Heart right ventricle (tissue), 16 donors: ENCODE measurements around the gene DPF3. TPM values are rescaled to one million over a fixed set of nuclear protein-coding genes. Genes with fewer than 3 reads are reported as not detected.

Source experiments
- ATAC-seq, 8 donors: fragments of 200-7000 bp; cut with Tn5 transposase; one replicate each; pipeline ENCODE4 v1.9.1; 2020; ENCODE audit warnings: mild to moderate bottlenecking in 8 of 8, moderate library complexity in 8 of 8, moderate number of reproducible peaks in 1 of 8
- DNase-seq, 2 donors: peaks; one replicate each; pipeline ENCODE4 v3.0.0-alpha.2; 2020
- H3K27ac ChIP-seq, 10 donors: fragments of 200-600 bp; sonication (generic) in 2 of 10; one replicate each; pipeline versions ENCODE4 v1.5.0 to v1.8.0; 2020 to 2022; ENCODE audit warnings: mild to moderate bottlenecking in 3 of 10
- H3K27me3 ChIP-seq, 7 donors: fragments of 200-600 bp; one replicate each; pipeline ENCODE4 v1.8.0; 2021 to 2022; ENCODE audit warnings: mild to moderate bottlenecking in 2 of 7
- H3K36me3 ChIP-seq, 9 donors: fragments of 200-600 bp; sonication (generic) in 1 of 9; one replicate each; pipeline versions ENCODE4 v1.5.0 to v1.8.0; 2020 to 2022; ENCODE audit warnings: mild to moderate bottlenecking in 2 of 9
- H3K4me1 ChIP-seq, 9 donors: fragments of 200-600 bp; sonication (generic) in 1 of 9; one replicate each; pipeline versions ENCODE4 v1.5.0 to v1.8.0; 2020 to 2022; ENCODE audit warnings: mild to moderate bottlenecking in 4 of 9
- H3K4me3 ChIP-seq, 10 donors: fragments of 200-600 bp; sonication (generic) in 2 of 10; one replicate each; pipeline versions ENCODE4 v1.5.0 to v1.8.0; 2020 to 2022; ENCODE audit warnings: mild to moderate bottlenecking in 7 of 10, moderate library complexity in 2 of 10
- H3K9me3 ChIP-seq, 11 donors: fragments of 200-600 bp in 10 of 11; sonication (generic) in 2 of 11; one replicate each; pipeline versions ENCODE4 v1.5.0 to v1.8.0; 2013 to 2022; ENCODE audit warnings: mild to moderate bottlenecking in 2 of 11, control low read depth in 1 of 11, moderate library complexity in 1 of 11
- CTCF ChIP-seq, 9 donors: fragments of 200-600 bp; sonication (generic) in 2 of 9; IDR thresholded peaks; one replicate each; pipeline versions ENCODE4 v1.5.0 to v1.8.0; 2021 to 2022; ENCODE audit warnings: antibody characterized with exemption in 9 of 9, mild to moderate bottlenecking in 5 of 9, moderate library complexity in 1 of 9
- whole genome bisulfite sequencing, 2 donors: extraction: QIAGEN DNeasy Blood & Tissue Kit; methylation state at CpG; one replicate each; pipeline ENCODE4 v1.1.7; 2013; ENCODE audit warnings: inconsistent platforms in 1 of 2; 5-methylcytosine and 5-hydroxymethylcytosine counted together
- intact Hi-C, 10 donors: fragments of 100-400 bp; cut with DNase I; formaldehyde crosslinking; loops; one replicate each; pipeline versions ENCODE4 v1.11.1 to v1.14.2; 2022
- polyA plus RNA-seq, 2 donors: library from polyadenylated mRNA; stranded (reverse); fragments of 200-250 nt; gene quantifications; one replicate each; pipeline ENCODE4 v1.2.3, GENCODE V29; 2013
- total RNA-seq, 10 donors: library from RNA; stranded (reverse); fragmentation: NEBNext Ultra II Directional in 3 of 10; extraction: Animal tissue kit (Norgen Biotek cat#: 25700) in 3 of 10; gene quantifications; one replicate each; pipeline versions ENCODE4 v1.2.1 to v1.2.4, GENCODE V29; 2021 to 2023
- donor health status: Arrhythmogenic right ventricular cardiomyopathy.
- donor health status: ischemic (EF 13 %, LVEDD 7.1; RV severe dilation, severe dysfunction).
- donor health status: healthy with polysubstance abuse.
- donor health status: DM: no; HTN: yes; CAD: no.
- donor health status: DM: no; HTN: no; CAD: no.
- donor health status: ischemic (EF 25% LVEDD 6.9; RV normal size, moderate dysfunction).
- donor health status: ischemic (EF 25% LVEDD 5.7; RV mildly dilated, moderate dysfunction).
- donor health status: healthy.
- donor health status: DM: yes; HTN: yes; CAD: no.
- donor health status: Ischemic cardiomyopathy.
- donor health status: ischemic (EF 35%, LVEDD 5.7; RV mildly dilated, moderate dysfunction).
- donor health status: nonischemic (EF 11% LVEDD 7.7; RV severe dilation, severe dysfunction).
- donor health status: DM: yes; HTN: yes; CAD: no.
- donor health status: PGD.
- donor health status: ischemic (EF 29% LVEDD 5.4; RV normal size, mild dysfunction).
- donor health status: nonischemic (EF 23%, LVEDD 6.1; RV moderate dilation, normal function).

DPF3 gene
- total and polyA plus RNA-seq, 12 donors = 3.8 to 52.3 (median 35.6) TPM

GRCh38 chr14:72590577-72590976 is 303.3 kb downstream of the DPF3 start:
- no peak for TF ChIP-seq CTCF (IDR thresholded peaks at IDR 0.05)
- Histone ChIP-seq H3K27ac (no peak overlapping the region), H3K4me3 (no peak overlapping the region), H3K4me1 (peaks cover 0 to 4% (median 0%) of the 10 kb centered on the region in 9 donors), H3K27me3 (peaks cover 0 to 16% (median 0%) of the 10 kb centered on the region in 7 donors), H3K9me3 (no peaks in the 10 kb centered on the region), H3K36me3 (no peaks in the 10 kb centered on the region)
- intact Hi-C loops = no loop called here
- DNase-seq (no peak), ATAC-seq (no peak)
- WGBS, 2 donors = 52 to 65% methylated on average over 7 of the region's 7 CpGs

DNA sequence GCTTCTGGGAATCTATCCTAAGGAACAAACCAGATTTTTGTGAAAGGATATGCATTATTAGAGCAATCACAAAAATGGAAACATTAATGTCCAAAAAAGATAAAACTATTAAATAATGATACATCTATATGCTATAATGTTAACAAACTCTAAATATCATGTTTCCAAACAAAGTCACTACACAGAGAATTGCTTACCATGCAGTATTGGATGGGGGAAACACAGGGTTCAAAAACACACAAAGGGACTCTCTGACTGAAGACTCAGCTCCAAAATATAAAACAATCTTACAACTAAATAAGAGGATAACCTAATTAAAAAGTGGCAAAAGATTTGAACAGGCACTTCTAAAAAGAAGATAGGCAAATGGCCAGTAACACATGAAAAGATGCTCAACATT is 304.2 kb downstream of the DPF3 start:
- intact Hi-C loops = loop anchor here in 1 of 10 donors (5.0 kb wide), 1 partner anchor 1003 kb away; the partner anchor contains the start of gene ACOT4
- no peaks in the 10 kb centered on the region for H3K36me3 ChIP-seq
- peaks cover 0 to 15% (median 0%) of the 10 kb centered on the region in 7 donors for H3K27me3 ChIP-seq
- H3K9me3 ChIP-seq = no peaks in the 10 kb centered on the region
- ATAC-seq = no peak
- no peak for DNase-seq
- H3K4me1 ChIP-seq = peaks cover 0 to under 1% (median 0%) of the 10 kb centered on the region in 9 donors
- no peak overlapping the region for H3K27ac ChIP-seq
- H3K4me3 ChIP-seq = no peak overlapping the region
- TF ChIP-seq CTCF (IDR thresholded peaks at IDR 0.05) = no peak

GRCh38 chr14:72588521-72588920 is 305.4 kb downstream of the DPF3 start:
- Histone ChIP-seq H3K27ac (no peak overlapping the region), H3K36me3 (no peaks in the 10 kb centered on the region), H3K9me3 (no peaks in the 10 kb centered on the region), H3K4me3 (no peak overlapping the region), H3K27me3 (peaks cover 0 to 15% (median 0%) of the 10 kb centered on the region in 7 donors), H3K4me1 (no peaks in the 10 kb centered on the region)
- TF ChIP-seq CTCF (IDR thresholded peaks at IDR 0.05) = no peak
- ATAC-seq = no peak
- 86 to 92% methylated on average over 5 of the region's 5 CpGs for WGBS, 2 donors
- DNase-seq = no peak
- intact Hi-C loops = loop anchor here in 1 of 10 donors (5.0 kb wide), 1 partner anchor 1004 kb away; the partner anchor contains the start of gene ACOT4

- H3K9me3 ChIP-seq = no peaks in the 10 kb centered on the region
- no peaks in the 10 kb centered on the region for H3K36me3 ChIP-seq
- H3K27me3 ChIP-seq = no peaks in the 10 kb centered on the region
- TF ChIP-seq CTCF (IDR thresholded peaks at IDR 0.05) = no peak
- WGBS, 2 donors = 95 to 97% methylated on average over 5 of the region's 5 CpGs
- no peak overlapping the region for H3K4me3 ChIP-seq
- intact Hi-C loops = no loop called here
- ATAC-seq (no peak), DNase-seq (no peak)
- H3K27ac ChIP-seq = no peak overlapping the region
- H3K4me1 ChIP-seq = no peaks in the 10 kb centered on the region
These were observed 310.3 kb downstream of the DPF3 start for GRCh38 chr14:72583316-72584272.
